ENCODE data around the gene ARMC6. TPM values are rescaled to one million over a fixed set of nuclear protein-coding genes. Genes with fewer than 3 reads are reported as not detected.

ARMC6 gene
- total RNA-seq, 1 donor from 2014 or later: 13.6 TPM

DNA sequence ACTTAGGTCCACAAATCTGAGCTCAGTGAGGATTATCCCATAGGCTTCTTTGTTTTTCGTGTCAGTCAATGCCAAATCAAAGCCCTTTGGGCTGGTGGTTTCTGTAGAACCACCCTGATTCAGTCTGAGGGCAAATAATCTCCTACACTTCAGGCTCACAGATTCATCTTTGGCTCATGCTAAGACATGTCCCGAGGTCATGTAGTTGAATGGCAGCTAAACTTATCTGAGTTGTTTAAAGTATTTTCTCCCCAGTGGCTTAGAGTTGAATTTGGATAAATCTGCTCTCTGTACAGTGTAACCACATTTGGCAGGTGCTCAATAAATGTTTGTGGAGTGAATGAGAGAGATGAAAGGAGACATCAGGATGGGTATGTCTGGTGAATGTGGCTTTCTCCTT is 17.3 kb downstream of the ARMC6 start:
- DNase-seq (ENCODE audit: missing footprints) (no peak), ATAC-seq (no peak)
- intact Hi-C loops (cut with DNase I): no loop called here

DNA sequence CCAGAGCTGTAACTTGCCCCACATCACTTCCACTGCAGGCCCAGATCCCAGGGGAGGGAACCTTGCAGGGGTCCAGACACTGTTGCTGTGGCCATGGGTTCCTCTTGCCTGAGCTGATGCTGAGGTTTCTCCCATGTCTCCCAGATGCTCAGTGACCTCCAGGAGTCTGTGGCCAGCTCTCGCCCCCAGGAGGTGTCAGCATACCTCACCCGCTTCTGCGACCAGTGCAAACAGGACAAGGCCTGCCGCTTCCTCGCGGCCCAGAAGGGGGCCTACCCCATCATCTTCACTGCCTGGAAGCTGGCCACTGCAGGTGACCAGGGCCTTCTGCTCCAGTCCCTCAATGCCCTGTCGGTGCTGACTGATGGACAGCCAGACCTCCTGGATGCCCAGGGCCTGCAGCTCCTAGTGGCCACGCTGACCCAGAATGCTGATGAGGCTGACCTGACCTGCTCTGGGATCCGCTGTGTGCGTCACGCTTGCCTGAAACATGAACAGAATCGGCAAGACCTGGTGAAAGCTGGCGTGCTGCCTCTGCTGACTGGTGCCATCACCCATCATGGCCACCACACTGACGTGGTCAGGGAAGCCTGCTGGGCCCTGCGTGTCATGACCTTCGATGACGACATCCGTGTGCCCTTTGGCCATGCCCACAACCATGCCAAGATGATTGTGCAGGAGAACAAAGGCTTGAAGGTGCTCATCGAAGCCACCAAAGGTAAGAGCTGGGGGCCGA is 18.2 kb downstream of the ARMC6 start:
- ATAC-seq: no peak
- intact Hi-C loops (cut with DNase I): no loop called here

DNA sequence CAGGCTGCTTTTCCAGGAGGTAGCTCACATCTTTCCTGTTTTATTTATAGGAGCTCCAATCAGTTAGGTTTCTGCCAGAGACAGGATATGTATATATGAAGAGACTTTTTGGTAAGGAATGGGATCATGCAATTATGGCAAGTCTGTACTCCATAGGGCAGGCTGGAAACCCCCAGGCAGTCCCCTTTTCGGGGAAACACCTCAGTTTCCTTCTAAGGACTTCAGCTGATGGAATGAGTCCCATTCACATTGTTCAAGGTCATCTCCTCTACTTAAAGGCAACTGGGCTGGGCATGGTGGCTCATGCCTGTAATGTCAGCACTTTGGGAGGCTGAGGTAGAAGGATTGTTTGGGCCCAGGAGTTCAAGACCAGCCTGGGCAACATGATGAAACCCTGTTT is 19.5 kb downstream of the ARMC6 start:
- intact Hi-C loops (cut with DNase I): loop anchor here (1.0 kb wide), 1 partner anchor 86 kb away; no protein-coding TSS in a partner anchor
- DNase-seq (ENCODE audit: missing footprints): no peak
- no peak for ATAC-seq

More for the DNA sequence above, 18.2 kb downstream of the ARMC6 start:
- no peak for DNase-seq (ENCODE audit: missing footprints)

DNA sequence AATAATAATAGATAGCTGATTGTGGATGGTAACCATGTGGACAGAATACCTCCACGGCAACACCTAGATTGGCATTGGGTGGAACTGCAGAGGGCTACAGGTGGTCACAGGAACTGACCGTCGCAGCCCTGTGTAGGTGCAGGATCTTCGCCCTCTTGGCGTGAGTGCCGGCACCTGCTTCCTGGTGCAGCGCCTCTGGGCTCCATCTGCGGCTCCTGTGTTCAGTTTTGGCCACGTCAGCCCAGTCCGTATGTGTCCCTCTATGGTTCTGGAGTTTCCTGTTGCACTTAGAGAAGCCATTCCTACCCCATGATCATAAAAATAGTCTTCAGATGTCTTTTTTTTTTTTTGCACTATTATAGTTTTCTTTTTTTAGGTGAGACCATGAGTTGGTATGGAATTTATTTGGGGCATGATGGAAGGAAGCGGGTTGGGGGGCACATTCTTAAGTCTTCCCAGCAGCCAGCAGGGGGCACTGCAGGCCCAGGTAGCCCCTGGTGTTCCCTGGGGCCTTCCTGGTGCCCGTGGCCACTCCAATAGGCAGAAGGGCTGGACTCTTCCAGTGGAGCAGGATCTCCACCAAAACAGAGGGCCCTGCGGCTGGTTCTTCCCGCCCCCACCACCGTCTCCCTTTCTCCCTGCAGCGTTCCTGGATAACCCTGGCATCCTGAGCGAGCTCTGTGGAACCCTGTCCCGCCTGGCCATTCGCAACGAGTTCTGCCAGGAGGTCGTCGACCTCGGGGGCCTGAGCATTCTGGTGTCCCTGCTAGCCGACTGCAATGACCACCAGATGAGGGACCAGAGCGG is 20.3 kb downstream of the ARMC6 start:
- DNase-seq (ENCODE audit: missing footprints) (no peak), ATAC-seq (peak; percentile 64)
- intact Hi-C loops (cut with DNase I): loop anchor here (1.0 kb wide), 1 partner anchor 86 kb away; no protein-coding TSS in a partner anchor

DNA sequence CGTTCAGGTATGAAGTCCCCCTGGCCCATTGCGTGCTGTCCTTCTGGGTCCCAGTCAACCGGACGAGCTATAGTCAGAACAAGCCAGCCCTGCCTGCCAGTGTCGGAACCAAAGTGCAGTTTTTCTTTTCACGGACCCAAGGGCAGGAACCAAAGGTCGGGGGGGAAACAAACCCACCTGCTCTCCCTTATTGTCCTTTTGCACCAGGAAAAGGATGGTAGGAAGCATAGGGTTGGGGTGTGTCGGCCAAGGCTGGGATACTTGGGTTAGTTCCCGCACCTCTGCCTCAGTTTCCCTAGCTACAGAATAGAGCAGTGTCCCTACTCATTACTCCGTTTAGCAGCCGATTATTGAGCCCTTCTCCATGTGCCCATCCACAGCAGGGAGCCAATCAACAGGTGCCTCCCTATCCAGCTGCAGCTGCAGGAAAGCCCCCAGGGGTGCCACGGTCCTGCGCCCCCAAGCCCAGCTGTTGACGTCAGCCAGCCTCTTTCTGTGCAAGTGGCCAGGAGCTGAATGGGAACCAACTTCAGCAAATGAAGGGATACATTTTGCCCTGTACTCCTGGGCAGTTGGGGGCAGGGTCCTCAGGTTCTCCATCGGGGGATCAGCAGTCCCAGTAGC is 21.0 kb downstream of the ARMC6 start:
- intact Hi-C loops (cut with DNase I): no loop called here
- no peak for ATAC-seq
- no peak for DNase-seq (ENCODE audit: missing footprints)

DNA sequence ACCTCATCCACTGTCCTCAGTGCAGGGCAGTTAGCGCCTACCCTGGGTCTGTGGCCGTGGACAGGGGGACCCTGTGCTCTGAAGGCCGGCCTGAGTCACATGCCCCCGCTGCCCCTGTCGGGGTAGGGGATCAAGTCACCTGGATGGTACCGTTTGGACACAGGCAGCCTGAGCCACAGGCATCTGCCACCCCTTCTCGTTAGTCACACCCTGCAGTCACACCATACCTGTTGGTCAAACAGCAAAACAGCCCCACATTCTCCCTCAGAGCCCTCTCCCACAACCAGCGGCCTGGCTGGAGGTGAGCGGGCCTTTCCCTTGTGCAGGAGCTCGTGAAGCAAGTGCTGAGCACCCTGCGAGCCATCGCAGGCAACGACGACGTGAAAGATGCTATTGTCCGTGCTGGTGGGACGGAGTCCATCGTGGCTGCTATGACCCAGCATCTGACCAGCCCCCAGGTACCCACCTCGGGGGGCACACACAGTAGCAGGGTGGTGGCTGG is 21.6 kb downstream of the ARMC6 start:
- ATAC-seq (no peak), DNase-seq (ENCODE audit: missing footprints) (no peak)
- intact Hi-C loops (cut with DNase I): no loop called here

DNA sequence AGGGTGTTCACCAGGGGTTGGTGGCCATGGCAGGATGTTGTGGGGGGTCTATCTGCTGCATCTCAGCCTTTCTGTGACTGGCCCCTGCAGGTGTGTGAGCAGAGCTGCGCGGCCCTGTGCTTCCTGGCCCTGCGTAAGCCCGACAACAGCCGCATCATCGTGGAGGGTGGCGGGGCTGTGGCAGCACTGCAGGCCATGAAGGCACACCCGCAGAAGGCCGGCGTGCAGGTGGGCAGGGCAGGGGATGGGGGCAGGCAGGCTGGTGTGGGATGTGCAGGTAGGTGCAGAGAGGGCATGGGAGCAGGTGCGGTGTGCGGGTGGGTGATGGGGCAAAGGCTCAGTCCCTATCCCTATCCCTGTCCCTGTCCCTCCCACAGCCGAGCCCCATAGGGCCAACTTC is 22.3 kb downstream of the ARMC6 start:
- ATAC-seq: no peak
- DNase-seq (ENCODE audit: missing footprints): no peak
- intact Hi-C loops (cut with DNase I): no loop called here

DNA sequence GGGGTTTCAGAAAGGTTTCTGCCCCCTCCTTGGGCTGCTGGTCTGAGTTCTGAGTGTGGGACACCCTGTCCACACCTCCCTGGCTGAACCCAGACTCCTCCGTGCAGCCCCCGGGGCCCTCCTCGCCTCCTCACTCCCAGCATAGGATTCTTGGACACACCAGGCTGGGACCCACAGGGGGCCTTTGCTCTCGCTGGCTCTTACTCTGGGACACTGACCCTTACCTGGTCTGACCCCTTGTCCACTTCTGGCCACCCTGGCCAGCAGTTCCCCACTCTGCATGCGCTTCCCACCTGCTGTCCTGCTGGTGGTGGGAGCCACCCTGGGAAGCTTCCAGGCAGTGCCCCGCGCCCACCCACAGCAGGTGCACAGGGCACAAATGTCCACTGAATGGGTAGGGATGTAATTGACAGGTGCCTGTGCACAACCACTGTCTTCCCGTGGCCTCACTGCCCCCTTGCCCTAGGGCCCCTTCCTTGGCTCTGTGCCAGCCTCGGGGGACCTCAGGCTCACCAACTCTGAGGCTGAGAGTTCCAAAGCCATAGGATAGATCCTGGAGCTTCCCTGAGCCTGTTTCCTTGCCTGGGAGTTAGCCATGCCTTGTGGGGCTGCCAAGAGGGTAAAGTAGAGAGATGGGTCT is 23.4 kb downstream of the ARMC6 start:
- ATAC-seq: no peak
- intact Hi-C loops (cut with DNase I): no loop called here
- DNase-seq (ENCODE audit: missing footprints): no peak

DNA sequence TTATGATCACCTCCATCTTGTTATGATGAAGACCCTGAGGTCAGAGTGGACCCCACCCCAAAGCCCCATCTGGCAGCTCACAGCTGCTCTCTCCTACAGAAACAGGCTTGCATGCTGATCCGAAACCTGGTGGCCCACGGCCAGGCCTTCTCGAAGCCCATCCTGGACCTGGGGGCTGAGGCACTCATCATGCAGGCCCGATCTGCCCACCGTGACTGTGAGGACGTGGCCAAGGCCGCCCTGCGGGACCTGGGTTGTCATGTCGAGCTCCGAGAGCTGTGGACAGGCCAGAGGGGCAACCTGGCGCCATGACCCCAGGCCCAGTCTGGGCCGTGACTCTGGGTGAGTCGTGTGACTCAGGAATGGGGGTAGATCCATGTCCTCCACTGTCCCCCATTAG is 23.9 kb downstream of the ARMC6 start:
- intact Hi-C loops (cut with DNase I): no loop called here
- DNase-seq (ENCODE audit: missing footprints): no peak

DNA sequence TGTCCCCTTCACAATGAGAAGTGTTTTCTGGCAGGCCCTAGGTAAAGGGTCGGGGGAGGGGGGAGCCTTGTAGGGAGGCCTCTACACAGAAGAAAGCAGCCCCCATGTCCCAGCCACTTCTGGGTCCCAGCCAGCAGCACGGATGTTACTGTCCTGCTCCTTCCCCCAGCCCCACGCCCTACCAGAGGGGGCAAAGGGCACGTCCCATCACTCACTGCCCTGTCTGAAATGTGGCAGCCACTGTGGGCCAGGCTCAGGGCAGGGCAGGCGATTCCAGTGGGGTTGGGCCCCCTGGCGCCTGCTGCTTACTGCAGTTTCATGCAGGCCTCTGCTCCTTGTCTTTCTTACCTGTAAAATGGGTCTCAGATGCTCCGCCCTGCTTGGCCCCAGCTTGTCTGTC is 24.3 kb downstream of the ARMC6 start:
- intact Hi-C loops (cut with DNase I): no loop called here
- ATAC-seq (no peak), DNase-seq (ENCODE audit: missing footprints) (no peak)

More for the DNA sequence above, 23.9 kb downstream of the ARMC6 start:
- ATAC-seq: no peak

DNA sequence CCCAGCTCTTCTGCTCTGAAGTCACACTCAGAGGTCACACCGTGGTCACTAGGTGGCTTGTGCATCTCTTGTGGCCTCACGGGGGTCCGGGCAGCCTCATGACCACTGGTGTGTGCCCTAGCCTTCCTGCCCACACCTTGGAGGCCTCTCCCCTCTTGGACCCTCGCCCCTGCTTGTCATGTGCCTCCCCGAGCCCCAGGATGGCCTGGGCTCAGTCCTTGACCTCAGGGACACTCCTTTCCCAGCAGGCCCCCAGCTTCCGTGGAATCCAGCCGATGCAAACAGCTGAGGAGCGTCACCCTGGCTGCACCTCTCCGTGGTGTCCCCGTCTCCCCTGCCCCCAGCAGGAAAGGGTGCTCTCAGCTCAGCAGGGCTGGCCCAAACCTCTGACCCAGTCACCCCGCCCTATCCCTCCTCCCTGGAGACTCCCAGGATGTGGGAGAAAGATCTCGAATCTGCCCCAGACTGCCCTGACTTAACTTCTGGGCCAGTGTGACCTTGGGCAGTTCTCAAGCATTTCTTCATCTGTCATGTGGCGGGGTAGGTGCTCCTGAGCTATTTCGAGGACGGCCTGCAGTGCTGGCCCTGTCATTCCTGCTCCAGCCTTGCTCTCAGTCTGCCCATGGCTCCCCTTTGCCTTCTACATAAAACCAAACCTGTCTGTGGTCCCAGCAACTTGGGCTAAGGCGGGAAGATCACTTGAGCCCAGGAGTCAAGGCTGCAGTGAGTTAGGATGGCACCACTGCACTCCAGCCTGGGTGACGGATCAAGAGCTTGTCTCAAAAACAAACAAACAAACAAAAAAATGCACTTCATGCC is 25.8 kb downstream of the ARMC6 start:
- no peak for DNase-seq (ENCODE audit: missing footprints)
- intact Hi-C loops (cut with DNase I): no loop called here

DNA sequence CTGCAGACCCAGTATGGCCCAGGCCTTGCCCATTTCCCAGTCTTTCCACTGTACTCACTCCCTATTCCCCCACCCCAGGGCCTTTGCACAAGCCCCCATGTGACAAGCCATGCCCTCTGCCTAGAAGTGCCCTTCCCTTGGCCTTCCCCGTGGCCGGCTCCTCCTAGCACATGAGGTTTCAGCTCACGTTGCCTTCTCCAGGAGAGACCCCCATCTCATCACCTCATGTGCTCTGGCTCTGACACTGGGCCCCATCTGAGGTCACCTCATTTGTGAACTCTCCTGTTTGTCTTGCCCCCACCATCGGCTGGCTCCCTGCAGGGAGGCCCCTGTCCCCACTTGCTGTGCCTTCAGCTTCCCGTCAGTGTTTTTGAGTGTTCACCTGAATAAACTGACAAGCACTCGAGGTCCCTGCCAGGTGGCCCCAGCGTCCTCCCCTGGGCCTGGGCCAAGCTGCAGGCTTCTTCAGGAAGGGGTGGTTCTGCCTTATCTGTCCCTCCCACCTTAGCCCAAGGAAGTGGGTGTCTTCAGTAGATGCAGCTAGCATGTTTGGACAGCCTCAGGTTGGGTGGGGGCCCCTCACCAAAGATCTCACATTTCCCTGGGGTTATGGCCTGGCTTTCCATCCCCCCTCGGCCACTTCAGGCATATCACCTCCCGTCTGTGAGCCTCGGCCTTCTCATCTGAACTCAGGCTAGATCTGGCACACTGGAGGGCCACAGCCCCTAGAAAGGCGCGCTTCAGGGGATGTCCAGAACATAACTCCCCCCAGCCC is 26.6 kb downstream of the ARMC6 start:
- ATAC-seq: no peak
- intact Hi-C loops (cut with DNase I): loop anchor here (10.0 kb wide), 1 partner anchor 265 kb away; the partner anchor contains the start of genes MAU2 and SUGP1
- DNase-seq (ENCODE audit: missing footprints): no peak

More for the DNA sequence above, 25.8 kb downstream of the ARMC6 start:
- ATAC-seq: no peak

DNA sequence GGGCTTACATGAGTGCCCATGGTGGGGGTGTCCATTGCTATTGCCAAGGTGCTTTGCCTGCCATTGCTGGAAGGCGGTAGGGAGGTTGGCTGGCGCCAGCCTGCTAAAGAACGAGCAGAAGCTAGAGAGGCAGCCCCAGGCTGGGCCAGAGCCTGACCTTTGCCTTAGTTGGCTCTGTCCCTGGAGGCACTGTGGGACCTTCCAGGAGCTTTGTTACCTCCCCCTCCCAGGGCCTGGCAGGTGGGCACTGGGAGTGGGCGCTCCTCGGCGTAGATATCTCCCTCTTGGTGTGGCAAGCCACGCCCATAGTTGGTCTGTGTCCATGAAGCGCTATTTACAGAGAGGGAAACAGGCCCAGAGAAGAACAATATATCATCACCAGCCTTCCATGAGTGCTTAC is 28.1 kb downstream of the ARMC6 start:
- intact Hi-C loops (cut with DNase I): loop anchor here (10.0 kb wide), 1 partner anchor 263 kb away; the partner anchor contains the start of genes MAU2 and SUGP1
- ATAC-seq: peak; percentile 8
- DNase-seq (ENCODE audit: missing footprints): no peak

DNA sequence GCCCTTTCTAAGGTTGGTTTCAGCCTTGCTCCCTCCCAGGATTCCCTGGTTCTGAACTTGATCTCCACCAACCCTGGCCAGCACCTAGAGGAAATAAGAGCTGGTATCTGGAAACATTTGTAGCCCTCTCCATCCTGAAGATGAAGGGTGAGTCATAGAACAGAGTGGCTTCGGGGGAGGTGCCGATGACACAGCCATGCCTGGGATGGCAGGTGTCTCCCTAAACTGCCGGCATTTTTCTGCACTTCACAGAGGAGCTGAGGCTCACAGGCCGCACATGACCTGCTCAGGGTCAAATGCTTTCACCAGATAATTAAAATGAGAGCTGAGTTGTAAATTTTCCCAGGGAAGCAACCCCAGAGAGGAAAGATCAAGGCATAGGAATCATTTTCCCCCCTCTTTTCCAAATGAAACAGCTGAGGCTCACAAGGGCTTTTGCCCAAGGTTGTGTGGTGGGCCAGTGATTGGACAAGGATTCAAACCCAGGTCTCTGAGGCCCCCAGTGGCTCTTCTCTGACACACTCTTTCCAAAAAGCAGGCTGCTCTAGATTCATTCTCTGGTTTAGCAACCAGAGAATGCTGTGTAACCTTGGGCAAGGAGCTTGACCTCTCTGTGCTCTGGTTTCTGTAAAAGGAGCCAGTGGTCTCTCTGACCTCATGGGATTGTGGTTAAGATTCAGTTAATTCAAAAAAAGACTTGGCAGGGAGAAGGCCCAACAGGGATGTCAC is 29.2 kb downstream of the ARMC6 start:
- intact Hi-C loops (cut with DNase I): loop anchor here (1.0 to 10.0 kb wide), 3 partner anchors 76 to 262 kb away; partner anchors contain the start of genes BORCS8, MAU2, RFXANK and SUGP1
- no peak for DNase-seq (ENCODE audit: missing footprints)
- ATAC-seq: no peak

DNA sequence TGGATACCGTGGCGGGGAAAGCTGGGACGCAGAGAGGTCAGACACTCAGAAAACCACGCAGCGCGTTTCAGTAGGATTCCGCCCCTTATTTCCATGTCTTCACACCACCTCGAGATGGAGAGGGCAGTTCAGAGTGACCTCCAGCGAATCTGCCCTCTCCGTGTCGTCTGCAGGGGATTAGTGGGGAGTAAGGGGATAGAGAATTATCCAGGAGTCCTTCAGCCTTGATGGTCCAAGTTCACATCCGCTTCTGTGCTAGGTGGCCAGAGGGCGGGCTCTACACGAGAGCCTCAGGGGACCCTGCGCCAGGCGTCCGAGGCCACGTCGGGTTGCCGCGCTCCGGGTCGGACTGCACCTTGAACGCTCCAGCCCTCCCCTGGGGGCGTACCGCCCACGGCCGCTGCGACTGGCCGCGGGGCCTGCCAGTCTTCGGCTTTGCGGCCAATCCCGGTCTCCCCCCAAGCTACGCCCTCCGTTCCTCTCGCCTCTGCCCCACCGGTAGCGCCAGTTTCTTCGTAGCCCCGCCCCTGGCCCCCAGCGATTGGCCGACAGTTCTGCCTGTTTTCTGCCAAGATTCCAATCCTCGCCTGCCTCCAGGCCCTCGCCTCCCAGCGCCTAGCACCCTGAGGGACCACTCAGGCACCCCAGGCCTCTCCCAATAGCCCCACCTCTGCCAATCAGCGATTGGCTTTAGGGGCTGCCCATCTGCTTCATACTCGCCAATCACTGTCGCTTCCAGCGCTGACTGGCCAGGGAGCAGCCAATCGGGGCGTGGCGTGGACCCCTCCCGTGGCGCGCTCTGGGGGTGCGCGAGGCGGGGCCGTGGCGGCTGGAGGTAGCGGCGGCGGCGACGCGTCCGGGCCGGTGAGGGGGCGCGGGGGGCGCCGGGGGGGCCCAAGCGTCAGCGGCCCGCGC is 30.0 kb downstream of the ARMC6 start, which contains the start of gene SLC25A42:
Gene SLC25A42, plus strand, starts transcription at position 812 of the 915 bp plus-strand sequence. CDS start 32,131 bp downstream, outside the sequence.
- DNase-seq (ENCODE audit: missing footprints) (peak; percentile 99), ATAC-seq (peak; percentile 96)
- intact Hi-C loops (cut with DNase I): loop anchor here (1.0 to 10.0 kb wide), 3 partner anchors 75 to 261 kb away; partner anchors contain the start of genes BORCS8, MAU2, RFXANK and SUGP1

All from Right ventricle myocardium inferior (tissue), 1 donor.